ENCODE results near the gene PARD3.

The PARD3 gene

GRCh38 chr10:34160595-34160994 lies 654.5 kb downstream of the PARD3 start:
- H3K27ac ChIP-seq = no peak overlapping the region
- DNase-seq (ENCODE audit: low spot score) = no peak
- no peak for TF ChIP-seq CTCF (conservative IDR thresholded peaks at IDR 0.05; ENCODE audit: low read depth)
- ChIA-PET CTCF (no interaction called here), POLR2A (ENCODE audit: low non-redundant PET) (no interaction called here)

- ChIA-PET POLR2A (ENCODE audit: low non-redundant PET) (no interaction called here), CTCF (interaction anchor here (0.7 kb wide), 1 partner anchor 199 kb away, joined by 3 read pairs; no protein-coding TSS in a partner anchor)
- TF ChIP-seq CTCF (conservative IDR thresholded peaks at IDR 0.05; ENCODE audit: low read depth) = no peak
- peak overlapping the region; percentile 83 for H3K27ac ChIP-seq
- DNase-seq (ENCODE audit: low spot score) = no peak
Observed at GRCh38 chr10:34157501-34157900, 657.6 kb downstream of the PARD3 start.

GRCh38 chr10:34156781-34157425 lies 658.2 kb downstream of the PARD3 start:
- TF ChIP-seq CTCF (conservative IDR thresholded peaks at IDR 0.05; ENCODE audit: low read depth) = no peak
- peak; percentile 49 for DNase-seq (ENCODE audit: low spot score)
- ChIA-PET CTCF (interaction anchor here (0.7 kb wide), 1 partner anchor 198 kb away, joined by 3 read pairs; no protein-coding TSS in a partner anchor), POLR2A (ENCODE audit: low non-redundant PET) (no interaction called here)
- peak overlapping the region; percentile 83 for H3K27ac ChIP-seq

GRCh38 chr10:34155812-34156211 lies 659.3 kb downstream of the PARD3 start:
- CTCF ChIA-PET = interaction anchor here (0.6 kb wide), 1 partner anchor 11 kb away, joined by 5 read pairs; no protein-coding TSS in a partner anchor
- POLR2A ChIA-PET (ENCODE audit: low non-redundant PET) = no interaction called here
- no peak for TF ChIP-seq CTCF (conservative IDR thresholded peaks at IDR 0.05; ENCODE audit: low read depth)
- H3K27ac ChIP-seq = no peak overlapping the region; the same call in 1 of the 2 replicates
- DNase-seq (ENCODE audit: low spot score) = no peak

GRCh38 chr10:34154383-34154900 lies 660.7 kb downstream of the PARD3 start:
- no peak for TF ChIP-seq CTCF (conservative IDR thresholded peaks at IDR 0.05; ENCODE audit: low read depth)
- CTCF ChIA-PET = no interaction called here
- DNase-seq (ENCODE audit: low spot score) = no peak
- no peak overlapping the region for H3K27ac ChIP-seq
- POLR2A ChIA-PET (ENCODE audit: low non-redundant PET) = no interaction called here

GRCh38 chr10:34153663-34154382 lies 661.3 kb downstream of the PARD3 start:
- CTCF ChIA-PET = no interaction called here
- H3K27ac ChIP-seq = no peak overlapping the region
- no peak for DNase-seq (ENCODE audit: low spot score)
- no peak for TF ChIP-seq CTCF (conservative IDR thresholded peaks at IDR 0.05; ENCODE audit: low read depth)
- POLR2A ChIA-PET (ENCODE audit: low non-redundant PET) = no interaction called here

Measured in RWPE1 (cell line).